Keratinocyte (primary cell): Measurements from ENCODE around the gene EYS.

Experiments
- CTCF ChIP-seq, 3 experiments: IDR thresholded peaks in 1 of 3; conservative IDR thresholded peaks in 1 of 3; optimal IDR thresholded peaks in 1 of 3; 2 replicates in 2 of 3; 3 replicates in 1 of 3; pipeline versions ENCODE3 to v1.5.1; 2011; ENCODE audit warnings: low read length in 3 of 3, mild to moderate bottlenecking in 3 of 3, moderate library complexity in 2 of 3, control low read depth in 1 of 3, inconsistent platforms in 1 of 3; ENCODE audit not compliant: insufficient read depth in 2 of 3; ENCODE audit errors: extremely low read depth in 1 of 3
- EZH2 ChIP-seq: IDR thresholded peaks from one replicate; pipeline ENCODE4 v1.6.1; 2012; ENCODE audit warnings: inconsistent platforms, mild to moderate bottlenecking, low read length, moderate library complexity

- TF ChIP-seq CTCF (optimal IDR thresholded peaks at IDR 0.05 in 1 of 3, IDR thresholded peaks at IDR 0.05 in 1 of 3, conservative IDR thresholded peaks at IDR 0.05 in 1 of 3; ENCODE audit: extremely low read depth in 1 of 3, insufficient read depth in 2 of 3, low read length in 3 of 3) (no peak), EZH2 (no peak)
Observed at GRCh38 chr6:64049736-64050135, 1657.3 kb downstream of the EYS start.
